GM19351 (cell line): ENCODE data around the gene EPB41L1.

Source experiments
- ATAC-seq: cut with Tn5 transposase; IDR thresholded peaks from one replicate; pipeline ENCODE4 v1.9.1; 2021; ENCODE audit warnings: mild to moderate bottlenecking, moderate library complexity; ENCODE audit not compliant: unreplicated experiment

Gene EPB41L1

GRCh38 chr20:36275011-36275410, 120.5 kb downstream of the EPB41L1 start:
- ATAC-seq, result no peak

- no peak for ATAC-seq
Measured at GRCh38 chr20:36275441-36276189, 121.1 kb downstream of the EPB41L1 start.

- no peak for ATAC-seq
Measured at GRCh38 chr20:36277546-36277945, 123.0 kb downstream of the EPB41L1 start.

- ATAC-seq, result no peak
Measured at GRCh38 chr20:36279362-36279761, 124.8 kb downstream of the EPB41L1 start.

GRCh38 chr20:36279776-36280175, 125.2 kb downstream of the EPB41L1 start:
- ATAC-seq, result no peak

GRCh38 chr20:36281785-36282380, 127.3 kb downstream of the EPB41L1 start:
- no peak for ATAC-seq
